A549 treated with CORT108297 at 1 μM for 4 hours (cell line): ENCODE data around the gene FAM133A. TPM values are rescaled to one million over a fixed set of nuclear protein-coding genes. Genes with fewer than 3 reads are reported as not detected.

Experiments used
- total RNA-seq: library from RNA; stranded (reverse); fragments of 200-300 nt; extraction: Qiagen RNA extraction; gene quantifications from 5 replicates; pipeline ENCODE4 v1.2.3, GENCODE V29; 2022

FAM133A gene
- 0.65 to 0.93 TPM (median 0.78 TPM) in 5 replicates for total RNA-seq

DNA sequence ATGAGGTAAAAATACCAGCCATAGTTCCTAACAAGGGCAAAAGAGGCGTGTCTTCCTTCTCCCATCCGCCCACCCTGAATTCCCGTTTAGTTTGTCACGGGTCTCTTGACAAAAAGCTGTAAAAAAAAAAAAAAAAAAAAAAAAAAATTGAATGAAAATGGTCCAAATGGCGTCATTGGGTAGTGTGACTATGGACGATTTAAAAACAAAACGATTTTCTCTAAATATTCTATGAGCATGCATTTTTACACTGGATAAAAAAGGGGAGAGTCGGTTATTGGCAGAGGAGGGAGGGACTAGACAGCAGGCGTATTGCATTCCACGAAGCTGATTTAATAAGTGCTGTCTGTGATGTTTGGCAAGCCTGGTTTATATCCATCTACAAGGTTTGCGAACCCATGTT is at the start of gene FAM133A:
TSS of gene FAM133A (plus strand) at position 338 of the 403 bp plus-strand sequence. CDS start 35,214 bp downstream, outside the sequence.

DNA sequence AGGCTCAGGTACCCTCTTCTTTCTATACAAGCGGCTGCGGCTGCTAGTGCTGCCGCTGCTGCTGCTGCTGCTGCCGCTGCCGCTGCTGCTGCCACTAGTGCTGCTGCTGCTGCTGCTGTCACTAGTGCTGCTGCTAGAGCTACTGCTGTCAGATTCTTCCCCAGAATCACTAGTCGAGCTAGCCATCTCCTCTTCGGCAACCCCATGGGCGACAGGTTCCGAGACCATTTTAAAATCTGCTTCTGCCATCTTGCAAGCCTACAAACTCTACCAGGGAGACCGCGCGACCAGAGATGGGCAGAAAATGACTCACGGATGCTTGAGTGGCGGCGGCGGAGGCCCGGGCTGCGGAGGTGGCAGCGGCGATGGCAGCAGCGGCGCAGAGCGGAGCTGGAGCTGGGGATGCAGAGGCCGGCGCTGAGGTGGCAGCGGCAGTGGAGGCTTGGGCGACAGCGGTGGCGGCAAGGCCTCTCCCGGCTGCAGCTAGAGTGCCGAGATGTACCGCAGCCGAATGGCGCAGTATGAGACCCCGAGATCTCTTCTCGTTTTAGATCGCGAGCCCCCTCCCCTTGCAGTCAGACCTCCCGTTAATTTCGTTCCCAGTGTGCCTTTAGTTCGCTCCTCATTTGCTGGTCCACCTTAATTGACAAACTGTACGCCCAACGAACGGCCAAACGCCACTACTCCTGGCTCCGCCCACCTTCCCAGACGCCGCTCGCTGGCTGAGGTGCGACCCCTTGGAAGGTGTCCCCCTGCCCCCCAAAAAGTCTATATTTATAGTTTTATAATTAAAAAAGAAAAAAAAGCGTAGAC is 744 bp upstream of the FAM133A start, which contains the start of gene NAP1L3:
TSS of gene NAP1L3 (minus strand) at position 523 of the 813 bp plus-strand sequence. CDS start at position 249, 274 bp downstream.

Other genes with a start within 250 kb of the FAM133A start
- gene NAP1L3, start 628 bp upstream of the FAM133A start, total RNA-seq: 0.25 to 0.42 TPM (median 0.29 TPM) in 5 replicates